HG03175 (cell line): ENCODE results near the gene BAIAP2.

Experiments used
- ATAC-seq: cut with Tn5 transposase; IDR thresholded peaks from one replicate; pipeline ENCODE4 v1.9.1; 2021; ENCODE audit warnings: mild to moderate bottlenecking, moderate library complexity; ENCODE audit not compliant: unreplicated experiment

The BAIAP2 gene

DNA sequence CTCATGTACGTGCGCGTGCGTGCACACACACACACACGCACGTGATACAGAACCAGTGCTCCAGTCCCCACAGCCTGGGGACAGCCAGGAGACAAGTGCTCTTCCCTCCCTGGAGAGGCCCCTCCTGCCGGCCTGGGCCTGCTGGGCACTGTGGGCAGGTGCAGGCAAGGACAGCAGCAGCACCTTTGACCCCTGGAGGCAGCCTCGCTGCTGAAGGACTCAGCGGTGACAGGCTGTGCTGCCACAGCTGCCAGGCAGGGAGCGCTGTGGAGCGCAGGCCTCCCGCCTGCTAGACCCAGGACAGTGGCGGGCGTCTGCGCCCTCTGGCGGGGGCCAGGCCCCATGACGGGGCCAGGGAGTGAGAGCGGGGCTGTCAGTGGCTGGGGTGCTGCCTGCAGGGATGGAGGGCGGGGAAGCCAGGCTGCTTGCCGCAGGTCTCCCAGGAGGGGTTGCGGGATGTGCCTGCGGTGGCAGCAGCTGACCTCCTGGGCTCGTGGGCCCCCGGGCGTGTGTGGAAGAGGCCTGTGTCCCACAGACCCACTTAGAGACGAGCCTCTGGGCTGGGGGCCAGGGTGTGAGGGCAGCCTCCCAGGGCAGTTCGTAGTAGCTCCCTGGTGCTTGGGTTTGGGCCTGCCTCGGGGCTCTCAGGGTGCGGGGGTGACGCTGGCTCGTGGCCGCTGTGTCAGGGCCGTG is 66.8 kb downstream of the BAIAP2 start:
- peak; percentile 75 for ATAC-seq

GRCh38 chr17:81102352-81102751 is 67.4 kb downstream of the BAIAP2 start:
- no peak for ATAC-seq

- no peak for ATAC-seq
Measured at GRCh38 chr17:81102869-81103268, 67.9 kb downstream of the BAIAP2 start.

DNA sequence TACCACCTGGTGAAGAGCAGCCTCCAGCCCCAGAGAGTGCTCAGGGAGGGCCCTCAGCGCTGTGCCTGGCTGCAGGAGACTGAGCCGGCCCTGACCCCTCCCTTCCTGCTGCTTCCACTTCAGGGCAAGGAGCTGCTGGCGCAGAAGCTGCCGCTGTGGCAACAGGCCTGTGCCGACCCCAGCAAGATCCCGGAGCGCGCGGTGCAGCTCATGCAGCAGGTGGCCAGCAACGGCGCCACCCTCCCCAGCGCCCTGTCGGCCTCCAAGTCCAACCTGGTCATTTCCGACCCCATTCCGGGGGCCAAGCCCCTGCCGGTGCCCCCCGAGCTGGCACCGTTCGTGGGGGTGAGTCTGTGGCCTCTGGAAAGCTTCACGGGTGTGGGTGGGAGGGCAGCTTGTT is 68.4 kb downstream of the BAIAP2 start:
- no peak for ATAC-seq

- ATAC-seq: no peak
Measured at GRCh38 chr17:81106716-81107115, 71.8 kb downstream of the BAIAP2 start.

DNA sequence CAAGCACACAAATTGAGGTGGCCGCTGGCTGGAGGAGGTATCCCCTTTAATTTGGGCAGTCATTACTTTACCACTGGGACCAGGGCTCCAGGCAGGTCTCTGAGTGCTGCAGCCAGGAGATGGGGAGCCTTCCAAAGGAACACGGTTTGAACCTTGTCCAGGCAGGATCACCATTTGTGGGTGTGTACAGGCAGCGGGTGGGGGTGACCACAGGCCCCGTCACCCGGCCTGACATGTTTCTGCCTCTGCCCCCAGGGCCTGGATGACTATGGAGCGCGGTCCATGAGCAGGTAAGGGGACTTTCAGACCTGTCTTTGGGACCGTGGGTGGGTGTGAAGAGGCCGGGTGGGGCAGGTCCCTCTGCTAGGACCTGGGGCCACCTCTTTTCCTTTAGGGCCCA is 73.3 kb downstream of the BAIAP2 start:
- no peak for ATAC-seq

GRCh38 chr17:81109957-81110356 is 75.0 kb downstream of the BAIAP2 start:
- no peak for ATAC-seq

- ATAC-seq: no peak
Measured at GRCh38 chr17:81110488-81111040, 75.6 kb downstream of the BAIAP2 start.

DNA sequence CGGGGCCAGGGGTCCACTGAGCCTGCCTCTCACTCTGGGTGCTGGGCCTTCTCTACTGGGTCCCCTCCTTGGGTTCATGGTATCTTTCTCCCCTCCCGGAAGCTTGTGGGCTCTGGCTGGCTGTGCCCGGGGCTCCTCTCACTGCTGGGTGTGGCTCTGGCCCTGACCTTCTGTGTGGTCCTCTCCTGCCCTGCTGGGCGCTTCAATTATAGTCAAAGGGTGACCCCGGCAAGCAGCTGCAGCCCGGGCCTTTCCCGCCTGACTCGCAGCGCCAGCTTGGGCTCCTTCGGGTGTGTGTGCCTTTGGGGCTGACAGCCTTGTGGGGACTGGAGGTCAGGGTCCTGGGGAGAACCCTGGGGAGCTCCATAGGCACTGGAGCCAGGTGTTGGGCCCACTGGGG is 76.1 kb downstream of the BAIAP2 start:
- ATAC-seq: no peak

DNA sequence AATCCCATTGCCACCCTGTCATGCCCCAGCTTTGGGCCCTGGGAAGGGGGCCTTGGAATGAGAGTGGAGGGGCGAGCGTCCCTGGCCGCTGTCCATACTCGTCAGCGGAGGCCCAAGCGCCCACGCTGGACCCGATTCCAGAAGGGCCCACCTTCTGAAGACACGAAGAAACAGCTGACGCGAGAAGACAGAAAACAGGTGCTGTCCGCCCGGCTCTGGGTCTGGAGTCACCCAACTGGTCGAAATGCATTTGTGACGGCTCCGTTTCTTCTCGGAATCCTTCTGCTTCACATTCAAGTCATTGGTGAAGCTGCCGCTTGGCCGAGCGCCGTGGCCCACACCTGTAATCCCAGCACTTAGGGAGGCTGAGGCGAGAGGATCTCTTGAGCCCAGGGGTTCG is 77.5 kb downstream of the BAIAP2 start:
- ATAC-seq: no peak

GRCh38 chr17:81113158-81113724 is 78.3 kb downstream of the BAIAP2 start:
- no peak for ATAC-seq

- ATAC-seq: no peak
Measured at GRCh38 chr17:81114351-81115093, 79.6 kb downstream of the BAIAP2 start.

DNA sequence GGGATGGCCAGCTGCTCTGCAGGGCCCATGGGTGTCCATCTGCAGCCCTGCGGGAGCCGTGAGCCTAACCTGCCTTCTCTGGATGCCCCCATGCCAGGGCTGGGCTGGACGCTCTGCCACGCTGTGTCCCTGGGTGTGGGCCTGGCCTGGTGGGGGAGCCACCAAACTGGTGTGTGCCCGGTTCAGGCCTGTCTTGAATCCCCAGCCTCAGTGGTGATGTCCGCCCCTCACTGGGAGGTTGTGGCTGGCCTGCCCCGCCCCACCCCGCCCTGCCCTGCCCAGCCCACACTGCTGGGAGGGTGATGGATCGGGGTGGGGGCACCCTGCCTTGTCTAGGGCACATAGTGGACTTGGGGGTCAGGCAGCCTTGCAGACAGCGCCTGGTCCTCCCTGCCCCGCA is 80.3 kb downstream of the BAIAP2 start:
- no peak for ATAC-seq

DNA sequence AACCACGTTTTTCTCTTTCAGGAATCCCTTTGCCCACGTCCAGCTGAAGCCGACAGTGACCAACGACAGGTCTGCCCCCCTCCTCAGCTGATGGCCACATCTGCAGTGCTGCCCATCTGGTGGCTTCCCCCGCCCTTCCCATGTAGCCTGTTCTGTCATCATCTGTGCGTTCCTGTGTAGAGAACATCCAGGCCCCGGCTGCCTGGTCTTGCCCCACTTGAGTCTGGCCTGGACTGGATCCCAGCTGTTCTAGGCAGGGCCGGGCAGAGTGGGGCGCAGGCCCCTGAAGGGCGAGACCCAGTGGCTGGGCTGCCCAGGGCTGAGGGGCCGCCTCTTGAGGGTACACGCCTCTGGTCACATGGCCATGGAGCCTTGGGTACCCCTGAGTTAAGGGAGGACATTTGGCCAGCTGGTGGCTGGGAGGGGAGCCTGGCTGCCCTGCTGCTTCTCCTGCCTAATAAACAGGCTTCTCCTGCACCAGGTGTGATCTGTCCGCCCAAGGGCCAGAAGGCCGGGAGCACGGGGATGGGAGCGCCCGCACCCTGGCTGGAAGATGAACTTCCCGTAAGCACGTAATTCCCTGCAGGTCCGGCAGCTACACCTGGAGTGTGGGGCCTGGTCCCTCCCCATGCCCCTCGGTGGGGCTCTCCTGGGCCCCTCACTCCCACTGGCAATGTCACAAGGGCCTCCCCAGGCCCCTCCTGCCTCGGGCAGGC is 81.0 kb downstream of the BAIAP2 start:
- ATAC-seq: no peak

- ATAC-seq: no peak
Measured at GRCh38 chr17:81116704-81117103, 81.8 kb downstream of the BAIAP2 start.

GRCh38 chr17:81117672-81118198 is 82.8 kb downstream of the BAIAP2 start:
- no peak for ATAC-seq

DNA sequence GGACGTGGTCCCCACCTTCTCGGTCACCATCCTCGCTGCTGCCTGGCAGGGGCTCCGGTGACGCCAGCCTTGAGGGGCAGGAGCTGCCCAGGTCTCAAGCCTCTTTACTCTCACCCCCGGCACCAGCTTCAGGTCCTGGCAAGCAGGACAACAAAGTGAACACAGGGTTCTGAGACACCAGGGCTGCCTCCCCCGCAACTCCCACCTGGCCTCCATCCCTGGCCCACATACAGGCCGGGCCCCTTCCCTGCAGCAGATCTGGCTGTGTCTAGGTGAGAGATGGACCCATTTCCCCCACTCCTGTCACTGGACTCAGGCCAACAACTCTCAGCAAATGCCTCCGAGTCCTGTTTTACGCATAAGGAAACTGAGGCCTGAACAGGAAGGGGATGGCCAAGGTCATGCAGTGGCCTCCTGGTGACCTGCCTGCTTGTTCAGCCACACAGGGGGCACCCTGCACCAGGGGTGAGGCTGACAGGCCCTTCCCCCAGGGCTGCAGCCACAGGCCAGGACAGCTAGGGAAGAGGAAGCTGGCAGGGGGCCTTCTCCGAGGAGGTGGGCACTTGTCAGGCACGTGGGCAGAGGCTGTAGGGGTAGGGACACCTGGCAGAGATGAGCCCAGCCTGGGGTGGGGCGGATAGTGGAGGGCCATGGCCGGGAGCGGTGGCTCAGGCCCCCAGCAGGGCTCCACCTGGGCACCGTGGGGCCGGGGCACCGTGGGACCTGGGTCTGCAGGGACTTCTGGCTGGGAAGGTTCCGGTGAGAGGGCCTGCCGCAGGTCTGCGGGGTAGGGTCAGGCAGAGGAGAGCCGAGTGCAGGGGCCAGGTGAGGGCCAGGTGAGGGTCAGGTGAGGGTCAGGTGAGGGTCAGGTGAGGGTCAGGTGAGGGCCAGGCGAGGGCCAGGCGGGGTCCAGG is 83.6 kb downstream of the BAIAP2 start:
- no peak for ATAC-seq

GRCh38 chr17:81119223-81120148 is 84.5 kb downstream of the BAIAP2 start:
- peak; percentile 49 for ATAC-seq

- ATAC-seq: no peak
Measured at GRCh38 chr17:81120149-81120484, 85.2 kb downstream of the BAIAP2 start.
